ENCODE data around the gene TBC1D19.

TBC1D19 gene

DNA sequence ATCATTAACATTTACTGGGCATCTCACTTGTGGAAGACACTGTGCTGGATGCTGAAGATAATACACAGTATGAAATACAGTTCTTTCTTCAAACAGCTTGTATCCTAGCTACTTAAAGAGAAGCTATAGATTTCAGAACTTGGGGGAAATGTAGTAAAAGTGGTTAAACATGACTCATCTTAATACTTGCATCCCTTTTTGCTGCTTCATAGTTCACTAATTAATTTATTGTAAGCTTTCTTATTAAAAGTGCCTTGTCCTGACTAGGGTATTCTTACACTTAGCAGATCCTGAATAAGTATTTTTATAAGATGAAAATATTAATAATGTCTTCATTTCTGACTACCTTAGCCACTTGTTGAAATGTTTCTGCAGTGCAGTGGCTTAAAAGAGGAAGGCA lies 144.0 kb downstream of the TBC1D19 start:
- TF ChIP-seq, protein P1, sequence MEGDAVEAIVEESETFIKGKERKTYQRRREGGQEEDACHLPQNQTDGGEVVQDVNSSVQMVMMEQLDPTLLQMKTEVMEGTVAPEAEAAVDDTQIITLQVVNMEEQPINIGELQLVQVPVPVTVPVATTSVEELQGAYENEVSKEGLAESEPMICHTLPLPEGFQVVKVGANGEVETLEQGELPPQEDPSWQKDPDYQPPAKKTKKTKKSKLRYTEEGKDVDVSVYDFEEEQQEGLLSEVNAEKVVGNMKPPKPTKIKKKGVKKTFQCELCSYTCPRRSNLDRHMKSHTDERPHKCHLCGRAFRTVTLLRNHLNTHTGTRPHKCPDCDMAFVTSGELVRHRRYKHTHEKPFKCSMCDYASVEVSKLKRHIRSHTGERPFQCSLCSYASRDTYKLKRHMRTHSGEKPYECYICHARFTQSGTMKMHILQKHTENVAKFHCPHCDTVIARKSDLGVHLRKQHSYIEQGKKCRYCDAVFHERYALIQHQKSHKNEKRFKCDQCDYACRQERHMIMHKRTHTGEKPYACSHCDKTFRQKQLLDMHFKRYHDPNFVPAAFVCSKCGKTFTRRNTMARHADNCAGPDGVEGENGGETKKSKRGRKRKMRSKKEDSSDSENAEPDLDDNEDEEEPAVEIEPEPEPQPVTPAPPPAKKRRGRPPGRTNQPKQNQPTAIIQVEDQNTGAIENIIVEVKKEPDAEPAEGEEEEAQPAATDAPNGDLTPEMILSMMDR (IDR thresholded peaks at IDR 0.05; ENCODE audit: low read depth, low read length, poor library complexity, severe bottlenecking) = no peak
- no peak for TF ChIP-seq EZH2phosphoT487 (IDR thresholded peaks at IDR 0.05; ENCODE audit: borderline replicate concordance, low read length)
- no peak overlapping the region for H3K4me3 ChIP-seq (ENCODE audit: low read length)

GRCh38 chr4:26729027-26729426 lies 145.1 kb downstream of the TBC1D19 start:
- Histone ChIP-seq H3K9me3 (ENCODE audit: control insufficient read depth, insufficient read depth, low read length) (no peaks in the 10 kb centered on the region), H3K4me2 (ENCODE audit: low read length) (no peak overlapping the region), H3K4me3 (ENCODE audit: low read length) (no peak overlapping the region), H3K79me2 (ENCODE audit: control insufficient read depth, low read length) (no peaks in the 10 kb centered on the region), H3K36me3 (ENCODE audit: control insufficient read depth, low read length) (no peaks in the 10 kb centered on the region), H3K27me3 (ENCODE audit: control insufficient read depth, low read length) (no peaks in the 10 kb centered on the region), H3K27ac (ENCODE audit: low read depth, low read length) (no peak overlapping the region), H3K4me1 (ENCODE audit: control insufficient read depth, low read length) (peaks cover 5% of the 10 kb centered on the region), H4K20me1 (ENCODE audit: control insufficient read depth, insufficient read depth, low read depth, low read length) (no peaks in the 10 kb centered on the region), H3K9me2 (replicated peaks; ENCODE audit: control insufficient read depth, low read length) (no peaks in the 10 kb centered on the region), H3F3A (ENCODE audit: control insufficient read depth, insufficient read depth) (no peaks in the 10 kb centered on the region)
- no peak for TF ChIP-seq EZH2phosphoT487 (IDR thresholded peaks at IDR 0.05; ENCODE audit: borderline replicate concordance, low read length)
- TF ChIP-seq, protein P1 (IDR thresholded peaks at IDR 0.05; ENCODE audit: low read depth, low read length, poor library complexity, severe bottlenecking) = no peak

More for the DNA sequence above, 144.0 kb downstream of the TBC1D19 start:
- Histone ChIP-seq H3K9me3 (ENCODE audit: control insufficient read depth, insufficient read depth, low read length) (no peaks in the 10 kb centered on the region), H3K4me2 (ENCODE audit: low read length) (no peak overlapping the region), H3K36me3 (ENCODE audit: control insufficient read depth, low read length) (no peaks in the 10 kb centered on the region), H3K79me2 (ENCODE audit: control insufficient read depth, low read length) (no peaks in the 10 kb centered on the region), H3K4me1 (ENCODE audit: control insufficient read depth, low read length) (peaks cover 15% of the 10 kb centered on the region), H3K9me2 (replicated peaks; ENCODE audit: control insufficient read depth, low read length) (no peaks in the 10 kb centered on the region), H3K27me3 (ENCODE audit: control insufficient read depth, low read length) (no peaks in the 10 kb centered on the region), H3F3A (ENCODE audit: control insufficient read depth, insufficient read depth) (no peaks in the 10 kb centered on the region), H4K20me1 (ENCODE audit: control insufficient read depth, insufficient read depth, low read depth, low read length) (no peaks in the 10 kb centered on the region), H3K27ac (ENCODE audit: low read depth, low read length) (no peak overlapping the region)

GRCh38 chr4:26729547-26729946 lies 145.7 kb downstream of the TBC1D19 start:
- TF ChIP-seq, protein P1 (IDR thresholded peaks at IDR 0.05; ENCODE audit: low read depth, low read length, poor library complexity, severe bottlenecking) = no peak
- no peak for TF ChIP-seq EZH2phosphoT487 (IDR thresholded peaks at IDR 0.05; ENCODE audit: borderline replicate concordance, low read length)
- Histone ChIP-seq H3K9me2 (replicated peaks; ENCODE audit: control insufficient read depth, low read length) (no peaks in the 10 kb centered on the region), H3K27ac (ENCODE audit: low read depth, low read length) (no peak overlapping the region), H3K4me2 (ENCODE audit: low read length) (no peak overlapping the region), H3K4me1 (ENCODE audit: control insufficient read depth, low read length) (peaks cover 4% of the 10 kb centered on the region), H4K20me1 (ENCODE audit: control insufficient read depth, insufficient read depth, low read depth, low read length) (no peaks in the 10 kb centered on the region), H3K79me2 (ENCODE audit: control insufficient read depth, low read length) (no peaks in the 10 kb centered on the region), H3K27me3 (ENCODE audit: control insufficient read depth, low read length) (no peaks in the 10 kb centered on the region), H3K9me3 (ENCODE audit: control insufficient read depth, insufficient read depth, low read length) (no peaks in the 10 kb centered on the region), H3K4me3 (ENCODE audit: low read length) (no peak overlapping the region), H3K36me3 (ENCODE audit: control insufficient read depth, low read length) (no peaks in the 10 kb centered on the region), H3F3A (ENCODE audit: control insufficient read depth, insufficient read depth) (no peaks in the 10 kb centered on the region)

All from DOHH2 (cell line).